NB4 (cell line): ENCODE measurements around the gene CES2.

Source experiments
- POLR2A ChIP-seq: IDR thresholded peaks from 2 replicates; pipeline ENCODE4 v1.6.1; 2011; ENCODE audit warnings: mild to moderate bottlenecking; ENCODE audit not compliant: insufficient read length; ENCODE audit errors: extremely low read depth
- TF ChIP-seq, protein P1 (sequence below): IDR thresholded peaks from one replicate; pipeline ENCODE4 v1.5.1; 2012; ENCODE audit warnings: low read depth, low read length
- TF ChIP-seq, protein P2 (sequence below): IDR thresholded peaks from 2 replicates; pipeline ENCODE4 v1.6.1; 2011; ENCODE audit warnings: low read depth, low read length

DNA sequence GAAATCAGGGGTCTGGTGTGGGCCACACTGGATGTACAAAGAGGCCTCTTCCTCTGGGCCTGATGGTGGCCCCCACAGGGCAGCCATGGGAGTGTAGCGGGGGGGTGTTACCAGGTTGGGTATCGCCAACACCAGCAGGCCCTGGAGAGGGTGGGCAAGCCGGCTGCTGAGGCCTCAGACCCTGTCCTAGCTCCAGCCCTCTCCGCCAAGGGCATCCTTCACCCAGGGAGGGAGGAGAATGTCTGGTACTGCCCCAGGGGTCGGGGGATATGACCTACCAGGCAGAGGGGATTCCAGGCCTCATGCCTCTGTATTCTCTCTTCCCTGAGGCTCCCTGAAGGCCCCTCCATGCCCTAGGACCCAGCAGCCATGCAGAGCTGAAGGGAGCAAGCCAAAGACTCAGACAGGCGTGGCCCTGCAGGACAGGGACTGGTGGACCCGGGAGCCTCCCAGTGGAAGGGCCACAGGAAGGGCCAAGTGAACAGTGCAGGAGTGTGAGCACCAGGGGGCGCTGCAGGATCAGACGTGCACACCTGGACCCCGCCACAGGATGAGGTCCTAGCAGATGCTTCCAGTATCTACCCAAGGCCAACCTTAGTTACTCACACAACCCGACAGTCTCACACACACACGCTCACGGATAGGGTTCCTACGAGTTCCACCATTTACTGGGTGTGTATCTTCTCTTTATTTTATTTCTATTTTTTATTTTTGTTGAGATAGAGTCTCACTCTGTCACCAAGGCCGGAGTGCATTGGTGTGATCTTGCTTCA lies 42.2 kb downstream of the CES2 start:
- no peak for TF ChIP-seq POLR2A
- TF ChIP-seq, protein P1, sequence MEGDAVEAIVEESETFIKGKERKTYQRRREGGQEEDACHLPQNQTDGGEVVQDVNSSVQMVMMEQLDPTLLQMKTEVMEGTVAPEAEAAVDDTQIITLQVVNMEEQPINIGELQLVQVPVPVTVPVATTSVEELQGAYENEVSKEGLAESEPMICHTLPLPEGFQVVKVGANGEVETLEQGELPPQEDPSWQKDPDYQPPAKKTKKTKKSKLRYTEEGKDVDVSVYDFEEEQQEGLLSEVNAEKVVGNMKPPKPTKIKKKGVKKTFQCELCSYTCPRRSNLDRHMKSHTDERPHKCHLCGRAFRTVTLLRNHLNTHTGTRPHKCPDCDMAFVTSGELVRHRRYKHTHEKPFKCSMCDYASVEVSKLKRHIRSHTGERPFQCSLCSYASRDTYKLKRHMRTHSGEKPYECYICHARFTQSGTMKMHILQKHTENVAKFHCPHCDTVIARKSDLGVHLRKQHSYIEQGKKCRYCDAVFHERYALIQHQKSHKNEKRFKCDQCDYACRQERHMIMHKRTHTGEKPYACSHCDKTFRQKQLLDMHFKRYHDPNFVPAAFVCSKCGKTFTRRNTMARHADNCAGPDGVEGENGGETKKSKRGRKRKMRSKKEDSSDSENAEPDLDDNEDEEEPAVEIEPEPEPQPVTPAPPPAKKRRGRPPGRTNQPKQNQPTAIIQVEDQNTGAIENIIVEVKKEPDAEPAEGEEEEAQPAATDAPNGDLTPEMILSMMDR = peak; percentile 93
- TF ChIP-seq, protein P2, sequence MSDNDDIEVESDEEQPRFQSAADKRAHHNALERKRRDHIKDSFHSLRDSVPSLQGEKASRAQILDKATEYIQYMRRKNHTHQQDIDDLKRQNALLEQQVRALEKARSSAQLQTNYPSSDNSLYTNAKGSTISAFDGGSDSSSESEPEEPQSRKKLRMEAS = 0 out of 2 replicates have a peak, but pooled peaks have one; percentile 10
